Measurements from ENCODE around the gene EXOC1.

DNA sequence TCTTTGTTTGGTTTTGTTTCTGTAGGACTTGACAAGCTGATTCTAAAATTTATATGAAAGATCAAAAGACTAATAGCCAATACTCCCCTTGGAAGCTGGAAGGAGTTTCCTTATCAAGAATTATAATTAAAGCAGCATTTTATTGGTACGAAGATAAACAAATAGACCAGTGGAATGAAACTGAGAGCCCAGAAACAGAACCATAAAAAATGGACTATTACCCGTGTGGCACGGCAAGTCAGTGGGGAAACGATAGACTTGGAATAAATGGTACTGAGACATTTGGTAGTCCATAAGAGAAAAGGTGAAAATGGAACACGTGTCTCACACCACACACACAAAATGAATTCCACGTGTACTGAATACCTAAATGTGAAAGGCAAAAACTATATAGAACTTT lies 52.9 kb downstream of the EXOC1 start:
- TF ChIP-seq, protein P1, sequence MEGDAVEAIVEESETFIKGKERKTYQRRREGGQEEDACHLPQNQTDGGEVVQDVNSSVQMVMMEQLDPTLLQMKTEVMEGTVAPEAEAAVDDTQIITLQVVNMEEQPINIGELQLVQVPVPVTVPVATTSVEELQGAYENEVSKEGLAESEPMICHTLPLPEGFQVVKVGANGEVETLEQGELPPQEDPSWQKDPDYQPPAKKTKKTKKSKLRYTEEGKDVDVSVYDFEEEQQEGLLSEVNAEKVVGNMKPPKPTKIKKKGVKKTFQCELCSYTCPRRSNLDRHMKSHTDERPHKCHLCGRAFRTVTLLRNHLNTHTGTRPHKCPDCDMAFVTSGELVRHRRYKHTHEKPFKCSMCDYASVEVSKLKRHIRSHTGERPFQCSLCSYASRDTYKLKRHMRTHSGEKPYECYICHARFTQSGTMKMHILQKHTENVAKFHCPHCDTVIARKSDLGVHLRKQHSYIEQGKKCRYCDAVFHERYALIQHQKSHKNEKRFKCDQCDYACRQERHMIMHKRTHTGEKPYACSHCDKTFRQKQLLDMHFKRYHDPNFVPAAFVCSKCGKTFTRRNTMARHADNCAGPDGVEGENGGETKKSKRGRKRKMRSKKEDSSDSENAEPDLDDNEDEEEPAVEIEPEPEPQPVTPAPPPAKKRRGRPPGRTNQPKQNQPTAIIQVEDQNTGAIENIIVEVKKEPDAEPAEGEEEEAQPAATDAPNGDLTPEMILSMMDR (IDR thresholded peaks at IDR 0.05), result no peak
- no peak for TF ChIP-seq POLR2A (IDR thresholded peaks at IDR 0.05)
